Ovary (tissue), 3 donors: ENCODE data around the gene NPC2.

Experiments used
- EP300 ChIP-seq: sonication (generic); formaldehyde crosslinking; IDR thresholded peaks from one replicate; pipeline ENCODE4 v1.6.1; 2017; ENCODE audit warnings: antibody characterized with exemption
- POLR2A ChIP-seq: fragments of 450-650 bp; IDR thresholded peaks from one replicate; pipeline ENCODE4 v1.6.1; 2017; ENCODE audit warnings: antibody characterized with exemption, mild to moderate bottlenecking, moderate library complexity
- TF ChIP-seq, protein P1 (sequence below), 3 donors: fragments of 450-650 bp in 2 of 3; fragments of 200-600 bp in 1 of 3; IDR thresholded peaks; one replicate each; pipeline versions ENCODE4 v1.5.1 to v1.8.0; 2016 to 2022; ENCODE audit warnings: antibody characterized with exemption in 3 of 3, mild to moderate bottlenecking in 1 of 3
- donor health status: DM: no; HTN: no; CAD: no.

DNA sequence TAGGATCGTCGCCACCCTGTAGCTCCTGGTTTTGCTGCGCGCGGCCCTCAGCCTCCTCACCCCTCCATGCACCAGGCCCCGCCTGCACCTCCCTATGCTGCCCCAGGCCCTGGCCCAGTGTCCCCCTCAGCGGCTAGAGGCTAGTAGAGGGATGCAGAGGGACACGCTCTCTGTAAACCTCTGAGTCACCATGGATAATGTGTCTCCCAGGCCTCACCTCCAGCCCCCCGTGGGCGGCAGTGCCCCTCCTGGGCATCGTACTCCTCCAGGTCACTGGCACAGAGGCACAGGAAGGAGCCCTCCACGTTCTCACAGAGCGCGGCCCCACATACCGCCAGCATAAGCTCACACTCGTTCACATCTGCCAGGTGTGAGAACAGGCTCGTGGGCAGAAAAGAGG, 12.7 kb upstream of the NPC2 start:
- TF ChIP-seq POLR2A (no peak), EP300 (no peak)
- TF ChIP-seq, protein P1, sequence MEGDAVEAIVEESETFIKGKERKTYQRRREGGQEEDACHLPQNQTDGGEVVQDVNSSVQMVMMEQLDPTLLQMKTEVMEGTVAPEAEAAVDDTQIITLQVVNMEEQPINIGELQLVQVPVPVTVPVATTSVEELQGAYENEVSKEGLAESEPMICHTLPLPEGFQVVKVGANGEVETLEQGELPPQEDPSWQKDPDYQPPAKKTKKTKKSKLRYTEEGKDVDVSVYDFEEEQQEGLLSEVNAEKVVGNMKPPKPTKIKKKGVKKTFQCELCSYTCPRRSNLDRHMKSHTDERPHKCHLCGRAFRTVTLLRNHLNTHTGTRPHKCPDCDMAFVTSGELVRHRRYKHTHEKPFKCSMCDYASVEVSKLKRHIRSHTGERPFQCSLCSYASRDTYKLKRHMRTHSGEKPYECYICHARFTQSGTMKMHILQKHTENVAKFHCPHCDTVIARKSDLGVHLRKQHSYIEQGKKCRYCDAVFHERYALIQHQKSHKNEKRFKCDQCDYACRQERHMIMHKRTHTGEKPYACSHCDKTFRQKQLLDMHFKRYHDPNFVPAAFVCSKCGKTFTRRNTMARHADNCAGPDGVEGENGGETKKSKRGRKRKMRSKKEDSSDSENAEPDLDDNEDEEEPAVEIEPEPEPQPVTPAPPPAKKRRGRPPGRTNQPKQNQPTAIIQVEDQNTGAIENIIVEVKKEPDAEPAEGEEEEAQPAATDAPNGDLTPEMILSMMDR (IDR thresholded peaks at IDR 0.05): no peak
